GM21825 (cell line): ENCODE measurements around the gene VHLL.
"Not testable (repeated sequence)": the region's sequence is repeated elsewhere in the genome, so short reads cannot be mapped to it uniquely, and the experiment has no call there.

Experiments
- ATAC-seq: cut with Tn5 transposase; IDR thresholded peaks from one replicate; pipeline ENCODE4 v1.9.1; 2021; ENCODE audit warnings: mild to moderate bottlenecking, moderate library complexity; ENCODE audit not compliant: unreplicated experiment

Gene VHLL

DNA sequence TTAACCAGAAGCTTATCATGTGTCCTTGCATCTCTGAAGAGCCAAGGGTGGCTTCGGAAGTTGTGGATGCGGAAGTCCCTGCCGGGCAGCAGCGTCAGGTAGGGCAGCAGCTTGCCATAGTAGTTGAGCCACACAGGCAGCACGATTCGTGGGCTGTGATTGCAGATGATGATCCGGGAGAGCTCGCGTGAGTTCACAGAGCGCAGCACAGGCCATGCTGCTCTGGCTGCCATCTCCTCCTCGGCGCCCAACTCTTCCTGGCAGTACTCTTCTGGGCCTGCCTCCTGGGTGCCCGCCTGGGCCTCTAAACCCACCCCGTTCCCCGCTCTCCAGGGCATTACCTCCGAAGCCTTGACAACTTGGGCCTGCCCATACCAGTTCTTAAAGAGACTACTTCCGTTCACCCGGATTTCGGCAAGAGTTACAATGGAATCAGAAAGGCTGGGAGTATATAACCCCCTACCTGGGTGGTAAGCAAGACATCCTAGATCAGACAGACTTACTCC lies at the start of gene VHLL:
Gene VHLL, minus strand, starts transcription at position 456 of the 506 bp plus-strand sequence. Its CDS starts 118 bp downstream, at position 338.
- ATAC-seq, result no peak

- no peak for ATAC-seq
These were observed 48.2 kb upstream of the VHLL start for GRCh38 chr1:156347331-156347730.

GRCh38 chr1:156346636-156347035 lies 47.5 kb upstream of the VHLL start:
- no peak for ATAC-seq

- ATAC-seq, result not testable (repeated sequence)
These were observed 46.9 kb upstream of the VHLL start for GRCh38 chr1:156346035-156346434.

GRCh38 chr1:156344409-156344808 lies 45.3 kb upstream of the VHLL start:
- ATAC-seq, result no peak

DNA sequence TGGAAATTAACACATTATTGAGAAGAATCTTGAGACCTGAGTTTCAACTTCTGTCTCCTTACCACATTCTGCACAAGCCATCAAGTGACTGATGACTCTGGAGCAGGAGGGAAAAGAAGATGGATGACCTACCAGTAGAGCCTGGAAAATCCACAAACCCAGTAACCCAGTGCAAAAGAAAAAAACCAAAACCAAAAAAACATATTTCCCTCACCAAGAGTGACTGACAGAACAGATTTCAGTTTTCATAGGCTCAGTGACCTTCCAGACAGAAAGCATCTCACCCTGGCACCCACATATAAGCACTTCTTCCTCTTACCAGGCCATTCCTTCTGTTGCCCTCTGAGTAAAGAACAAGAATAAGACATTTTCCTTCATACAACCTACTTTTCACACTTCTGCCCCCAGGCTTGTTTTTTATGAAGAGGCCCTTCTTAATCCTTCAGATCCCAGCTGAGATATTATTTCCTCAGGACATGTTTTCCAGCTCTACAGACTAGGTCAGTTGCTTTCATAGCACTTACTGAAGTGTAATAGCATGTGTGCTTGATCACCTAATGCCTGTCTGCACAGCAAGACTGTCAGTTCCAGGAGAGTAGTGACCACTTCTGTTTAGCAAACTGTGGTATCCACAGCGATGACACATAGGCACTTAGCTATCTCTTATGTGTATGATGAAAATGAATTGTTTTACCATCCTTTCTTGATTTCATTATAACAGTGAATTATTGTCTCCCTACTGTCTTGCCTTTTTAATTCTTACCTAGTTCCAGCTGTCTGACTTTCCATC lies 43.3 kb upstream of the VHLL start:
- no peak for ATAC-seq

DNA sequence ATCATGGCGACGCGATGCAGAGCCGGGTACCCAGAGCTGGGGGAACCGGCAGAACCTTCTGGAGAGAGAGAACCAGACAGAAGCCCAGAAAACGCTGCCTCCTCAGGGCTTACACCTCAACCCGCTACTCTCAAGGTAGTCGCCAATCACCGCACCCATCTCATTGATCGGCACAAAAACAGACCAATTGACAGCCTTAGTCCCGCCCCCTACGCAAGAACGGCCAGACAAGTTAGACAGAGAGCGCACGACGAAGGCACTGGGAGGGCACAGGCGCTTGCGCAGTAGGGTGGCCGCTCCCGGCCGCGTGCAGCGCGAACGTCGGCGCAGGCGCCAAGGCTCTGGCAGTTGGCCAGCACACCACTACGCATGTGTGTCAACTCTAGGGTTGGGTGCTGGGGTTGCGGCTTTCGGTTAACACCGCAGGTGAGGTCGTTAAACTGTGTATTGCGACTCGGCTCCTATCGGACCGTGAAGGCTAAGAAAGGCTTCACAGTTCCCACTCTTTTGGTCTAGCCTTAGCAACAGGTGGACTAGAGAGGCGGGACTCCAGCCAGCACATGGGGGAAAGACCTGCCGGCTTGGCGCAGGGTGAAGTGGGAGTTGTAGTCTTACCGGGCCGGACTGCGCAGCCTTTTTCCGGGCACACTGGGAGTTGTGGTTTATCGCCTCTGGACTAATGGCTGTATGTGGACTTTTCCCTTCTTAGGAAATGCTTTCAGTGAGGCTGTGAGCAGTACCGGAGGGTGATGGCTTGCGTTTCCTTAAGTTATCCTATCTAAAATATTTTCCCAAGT lies 39.3 kb upstream of the VHLL start, which contains the start of the genes CCT3 and TSACC:
Gene CCT3, minus strand, starts transcription at position 113 of the 797 bp plus-strand sequence. Its CDS starts 108 bp downstream, at position 5.
Gene TSACC, plus strand, starts transcription at position 347 of the 797 bp plus-strand sequence. CDS start 1,232 bp downstream, outside the sequence.
- ATAC-seq, result peak; percentile 90

DNA sequence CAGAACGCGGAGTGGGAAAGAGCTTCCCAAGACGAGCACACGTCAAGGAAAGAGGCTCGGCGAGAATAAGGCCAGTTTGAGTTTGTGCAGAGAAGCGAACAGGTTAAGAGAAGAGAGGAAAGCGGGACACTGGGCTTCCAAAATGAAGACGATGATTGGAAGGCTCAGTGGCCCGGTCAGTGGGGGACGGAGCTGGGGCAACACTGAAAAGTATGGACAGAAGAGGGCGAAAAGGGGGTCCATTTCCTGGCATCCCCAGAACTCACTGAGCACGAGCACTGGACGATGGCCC lies 38.7 kb upstream of the VHLL start:
- ATAC-seq, result no peak

DNA sequence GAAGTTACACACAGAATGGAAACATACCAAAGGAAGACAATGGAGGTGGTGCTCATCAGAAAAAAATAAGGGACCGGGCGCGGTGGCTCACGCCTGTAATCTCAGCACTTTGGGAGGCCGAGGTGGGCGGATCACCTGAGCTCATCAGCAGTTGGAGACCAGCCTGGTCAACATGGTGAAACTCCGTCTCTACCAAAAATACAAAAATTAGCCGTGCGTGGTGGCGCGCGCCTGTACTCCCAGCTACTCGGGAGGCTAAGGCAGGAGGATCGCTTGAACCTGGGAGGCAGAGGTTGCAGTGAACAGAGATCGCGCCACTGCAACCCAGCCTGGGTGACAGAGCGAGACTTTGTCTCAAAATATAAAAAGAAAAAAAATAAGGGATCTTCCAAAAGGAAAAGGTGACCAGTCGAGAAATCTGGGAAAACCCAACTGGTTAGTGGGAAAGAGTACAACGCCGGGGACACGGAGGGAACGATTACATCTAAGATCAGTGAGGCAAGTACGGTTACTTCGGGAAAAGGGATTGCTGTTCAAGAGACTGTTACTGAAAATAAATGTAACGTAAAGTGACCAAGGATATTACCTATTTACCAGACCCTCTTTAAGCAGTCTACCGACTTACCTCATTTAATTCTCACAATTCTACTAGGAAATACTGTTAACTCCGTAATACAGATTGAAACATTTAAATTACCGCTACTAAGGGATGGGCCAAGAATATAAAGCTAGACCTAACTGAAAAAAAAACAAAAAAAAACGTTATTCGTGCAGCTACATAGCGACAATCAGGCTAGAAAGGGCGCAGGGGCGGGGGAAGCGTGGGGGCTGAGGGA lies 38.2 kb upstream of the VHLL start:
- ATAC-seq, result no peak

GRCh38 chr1:156336242-156336641 lies 37.1 kb upstream of the VHLL start:
- no peak for ATAC-seq

- not testable (repeated sequence) for ATAC-seq
These were observed 24.1 kb upstream of the VHLL start for GRCh38 chr1:156323179-156323578.

DNA sequence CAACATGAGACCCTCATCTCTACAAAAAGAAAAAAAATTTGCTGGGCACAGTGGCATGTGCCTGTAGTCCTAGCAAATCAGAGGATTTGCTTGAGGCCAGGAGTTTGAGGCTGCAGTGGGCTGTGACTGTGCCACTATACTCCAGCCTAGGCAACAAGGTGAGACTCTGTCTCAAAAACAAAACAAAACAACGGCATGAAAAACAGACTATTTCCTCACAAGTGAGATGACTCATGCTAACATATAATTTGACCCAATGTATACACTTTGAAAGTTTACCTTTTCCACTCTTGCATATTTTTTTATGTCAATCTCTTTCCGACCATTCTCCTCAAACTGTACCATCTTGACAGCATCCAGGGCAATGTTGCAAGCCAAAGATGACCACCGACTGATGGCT lies 21.5 kb upstream of the VHLL start:
- no peak for ATAC-seq

GRCh38 chr1:156319664-156320063 lies 20.6 kb upstream of the VHLL start:
- no peak for ATAC-seq

- ATAC-seq, result no peak
These were observed 17.8 kb upstream of the VHLL start for GRCh38 chr1:156316909-156317308.

DNA sequence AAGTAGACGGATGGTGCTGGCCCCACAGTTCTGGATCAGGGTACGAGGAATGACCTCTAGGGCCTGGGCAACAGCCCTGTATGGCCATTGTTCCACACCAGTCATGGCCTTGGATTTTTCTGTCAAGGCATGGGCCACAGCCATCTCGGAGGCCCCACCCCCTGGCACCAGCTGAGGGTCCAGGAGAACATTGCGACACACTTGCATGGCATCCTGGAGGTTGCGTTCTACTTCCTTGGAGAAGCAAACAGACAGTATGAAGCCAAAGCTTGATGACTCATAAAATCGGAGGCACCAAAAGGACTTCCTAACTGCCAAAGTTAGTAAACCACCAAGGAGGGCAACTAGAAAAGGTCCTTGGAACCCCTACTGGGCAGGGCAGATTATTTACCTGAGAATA lies 11.9 kb upstream of the VHLL start:
- ATAC-seq, result no peak

DNA sequence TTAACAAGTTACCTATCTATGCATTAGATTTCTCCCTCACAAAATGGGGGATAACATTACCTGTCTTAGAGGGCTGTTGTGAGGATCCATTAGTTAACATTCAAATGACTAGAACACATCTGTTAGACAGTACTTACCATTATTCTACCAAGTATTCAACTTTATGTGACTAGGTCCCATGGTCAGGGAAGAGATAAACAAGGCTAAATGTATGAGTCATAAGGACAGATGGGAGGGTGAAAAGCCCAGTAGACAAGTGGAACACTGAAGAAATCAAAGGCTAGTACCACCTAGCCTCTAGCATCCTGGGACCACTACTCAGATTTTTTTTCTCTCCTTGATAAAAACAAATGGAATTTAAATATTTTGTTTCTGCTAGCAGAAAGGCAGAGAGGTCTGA lies 9.0 kb upstream of the VHLL start:
- no peak for ATAC-seq

- no peak for ATAC-seq
These were observed 6.1 kb upstream of the VHLL start for GRCh38 chr1:156305215-156305614.

DNA sequence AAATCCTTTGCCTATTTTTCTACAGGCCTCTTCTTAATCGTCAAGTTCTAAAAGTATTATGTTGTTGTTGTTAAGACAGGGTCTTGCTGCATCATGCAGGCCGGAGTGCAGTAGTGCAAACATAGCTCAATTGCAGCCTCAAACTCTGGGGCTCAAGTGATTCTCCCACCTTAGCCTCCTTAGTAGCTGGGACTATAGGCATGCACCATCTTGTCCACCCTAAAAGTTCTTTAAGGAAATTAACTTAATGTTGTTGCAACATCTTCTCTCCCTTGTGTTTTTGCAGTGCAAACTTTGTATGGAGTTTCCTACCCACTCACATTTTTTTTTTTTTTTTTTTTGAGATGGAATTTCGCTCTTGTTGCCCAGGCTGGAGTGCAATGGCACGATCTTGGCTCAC lies 4.1 kb upstream of the VHLL start:
- ATAC-seq, result no peak

- no peak for ATAC-seq
These were observed 3.6 kb downstream of the VHLL start, which contains the start of gene GLMP for GRCh38 chr1:156295391-156295947. TSS of gene GLMP (minus strand) at chr1:156295679. CDS start at chr1:156295645, 34 bp downstream.

GRCh38 chr1:156293895-156294294 lies 5.2 kb downstream of the VHLL start:
- no peak for ATAC-seq

DNA sequence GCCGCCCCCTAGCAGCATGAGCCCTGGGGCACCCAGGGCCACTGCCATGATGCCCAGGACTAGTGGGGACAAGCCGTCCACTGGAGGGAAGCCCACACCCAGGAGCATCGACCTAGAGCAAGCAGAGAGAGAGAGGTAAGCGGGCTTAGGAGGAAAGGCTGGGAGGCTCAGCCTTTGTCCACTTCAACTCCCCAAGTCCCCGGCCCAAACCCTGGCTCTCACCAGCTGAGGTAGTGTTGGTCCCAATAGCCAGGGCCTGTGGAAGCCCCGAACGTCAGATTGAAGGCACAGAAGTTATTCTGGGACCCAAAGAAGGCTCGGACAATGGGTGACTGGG lies 6.0 kb downstream of the VHLL start:
- ATAC-seq, result no peak
